Uterus (tissue), 2 donors: ENCODE measurements around the gene SYCP2.

Experiments used
- CTCF ChIP-seq, 4 experiments: fragments of 200-600 bp in 2 of 4; fragments of 450-650 bp in 2 of 4; sonication (generic) in 2 of 4; IDR thresholded peaks; one replicate each; pipeline ENCODE4 v1.5.1; 2016 to 2019; ENCODE audit warnings: antibody characterized with exemption in 4 of 4, mild to moderate bottlenecking in 2 of 4, moderate library complexity in 1 of 4
- POLR2A ChIP-seq, 2 donors: fragments of 450-650 bp; IDR thresholded peaks; one replicate each; pipeline ENCODE4 v1.6.1; 2016; ENCODE audit warnings: antibody characterized with exemption in 2 of 2, mild to moderate bottlenecking in 1 of 2, moderate library complexity in 1 of 2

DNA sequence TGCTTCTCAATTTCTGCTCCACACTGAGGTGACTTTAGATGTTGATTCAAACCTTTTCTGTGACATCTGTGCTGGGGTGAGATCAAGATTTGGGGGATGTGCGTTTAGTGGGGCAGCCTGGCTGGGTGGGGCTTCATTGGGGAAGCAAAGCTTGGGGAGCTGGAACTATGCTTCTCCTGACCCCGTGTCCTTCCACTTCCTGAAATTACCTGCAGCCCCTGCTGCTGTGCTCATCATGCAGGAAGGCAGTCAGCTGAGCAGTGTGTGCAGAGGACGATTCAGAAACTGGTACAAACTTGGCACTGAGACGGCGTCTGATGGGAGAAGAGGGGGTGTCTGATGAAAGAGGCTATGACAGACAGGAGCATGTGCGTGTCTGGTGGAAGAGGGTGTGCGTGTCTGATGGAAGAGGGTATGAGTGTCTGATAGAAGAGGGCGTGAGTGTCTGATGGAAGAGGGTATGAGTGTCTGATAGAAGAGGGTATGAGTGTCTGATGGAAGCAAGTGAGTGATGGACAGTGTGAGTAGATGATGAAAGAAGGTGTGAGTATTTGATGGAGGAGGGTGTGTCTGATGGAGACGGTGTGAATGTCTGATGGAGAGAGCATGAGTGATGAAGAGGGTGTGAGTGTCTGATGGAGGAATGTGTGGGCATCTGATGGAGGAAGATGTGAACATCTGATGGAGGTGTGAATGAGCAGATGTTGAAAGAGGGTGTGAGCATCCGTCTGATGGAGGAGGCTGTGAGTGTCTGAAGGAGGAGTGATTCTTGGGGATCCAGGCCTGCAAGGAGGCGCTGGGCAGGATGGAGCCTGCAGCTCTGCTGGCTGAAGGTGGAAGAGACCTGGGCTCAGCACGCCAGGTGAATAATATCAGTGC, 103.4 kb downstream of the SYCP2 start:
- TF ChIP-seq CTCF (IDR thresholded peaks at IDR 0.05) = no peak
- no peak for TF ChIP-seq POLR2A (IDR thresholded peaks at IDR 0.05)
